Activated CD4-positive, alpha-beta T cell treated with anti-CD3 and anti-CD28 coated beads, Interleukin-2, amount 10 ng/mL, durations not matched to agents 24 days and 14 days (primary cell): ENCODE data around the gene GBGT1. TPM values are rescaled to one million over a fixed set of nuclear protein-coding genes. Genes with fewer than 3 reads are reported as not detected.
"Not testable (repeated sequence)": the region's sequence is repeated elsewhere in the genome, so short reads cannot be mapped to it uniquely, and the experiment has no call there.

Experiments
- DNase-seq: peaks from one replicate; pipeline ENCODE4 v3.0.0; 2022
- H3K27ac Mint-ChIP-seq: one replicate; pipeline ENCODE4 v1.8.0; 2022; ENCODE audit warnings: mild to moderate bottlenecking, mixed read lengths
- H3K27me3 Mint-ChIP-seq: one replicate; pipeline ENCODE4 v1.8.0; 2022; ENCODE audit warnings: mixed read lengths
- H3K36me3 Mint-ChIP-seq: one replicate; pipeline ENCODE4 v1.8.0; 2022; ENCODE audit warnings: low read depth, mild to moderate bottlenecking, mixed read lengths
- H3K4me1 Mint-ChIP-seq: one replicate; pipeline ENCODE4 v1.8.0; 2021; ENCODE audit warnings: mixed read lengths
- H3K4me3 Mint-ChIP-seq: one replicate; pipeline ENCODE4 v1.8.0; 2022; ENCODE audit warnings: mild to moderate bottlenecking, moderate library complexity, mixed read lengths
- H3K9me3 Mint-ChIP-seq: one replicate; pipeline ENCODE4 v1.8.0; 2021; ENCODE audit warnings: mixed read lengths
- intact Hi-C: fragments of 100-400 bp; cut with micrococcal nuclease; formaldehyde crosslinking; loops from one replicate; pipeline ENCODE4 v1.15.1; 2023
- total RNA-seq: library from RNA; stranded (reverse); gene quantifications from 2 replicates; pipeline ENCODE4 v1.2.3, GENCODE V29; 2022

GBGT1 gene
- total RNA-seq, 1 donor from 2014 or later = 8.2 TPM

GRCh38 chr9:133186736-133187135, 23.0 kb upstream of the GBGT1 start:
- no peak overlapping the region for H3K27ac Mint-ChIP-seq
- H3K36me3 Mint-ChIP-seq = no peaks in the 10 kb centered on the region
- H3K27me3 Mint-ChIP-seq = peaks cover 47% of the 10 kb centered on the region
- no peak overlapping the region for H3K4me3 Mint-ChIP-seq
- no peak for DNase-seq
- peaks cover 20% of the 10 kb centered on the region for H3K4me1 Mint-ChIP-seq
- no peaks in the 10 kb centered on the region for H3K9me3 Mint-ChIP-seq
- intact Hi-C loops = loop anchor here (1.0 to 10.0 kb wide), 5 partner anchors 88 to 548 kb away; partner anchors contain the start of genes ABO and SARDH

DNA sequence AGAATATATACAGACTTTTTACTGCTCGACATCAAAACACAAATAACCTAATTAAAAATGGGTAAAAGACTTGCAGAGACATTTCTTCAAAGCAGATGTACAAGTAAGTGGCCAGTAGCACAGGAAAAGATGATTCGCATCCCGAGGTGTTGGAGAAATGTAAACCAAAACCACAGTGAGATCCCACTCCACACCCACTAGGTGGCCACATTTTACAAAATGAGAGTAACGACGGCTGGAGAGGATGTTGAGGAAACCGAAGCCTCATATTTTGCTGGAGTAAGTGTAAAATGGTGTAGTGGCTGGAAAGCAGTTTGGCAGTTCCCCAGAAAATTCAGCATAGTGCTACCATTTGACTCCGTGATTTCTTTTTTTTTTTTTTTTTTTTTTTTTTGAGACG, 21.3 kb upstream of the GBGT1 start:
- H3K36me3 Mint-ChIP-seq = no peaks in the 10 kb centered on the region
- H3K27ac Mint-ChIP-seq = peak overlapping the region; percentile 75
- H3K4me3 Mint-ChIP-seq = peak overlapping the region; percentile 16
- peak; percentile 86 for DNase-seq
- H3K27me3 Mint-ChIP-seq = peaks cover 53% of the 10 kb centered on the region
- peaks cover 20% of the 10 kb centered on the region for H3K4me1 Mint-ChIP-seq
- H3K9me3 Mint-ChIP-seq = no peaks in the 10 kb centered on the region
- intact Hi-C loops = loop anchor here (2.0 to 10.0 kb wide), 5 partner anchors 90 to 550 kb away; partner anchors contain the start of genes ABO, SARDH and SURF6

DNA sequence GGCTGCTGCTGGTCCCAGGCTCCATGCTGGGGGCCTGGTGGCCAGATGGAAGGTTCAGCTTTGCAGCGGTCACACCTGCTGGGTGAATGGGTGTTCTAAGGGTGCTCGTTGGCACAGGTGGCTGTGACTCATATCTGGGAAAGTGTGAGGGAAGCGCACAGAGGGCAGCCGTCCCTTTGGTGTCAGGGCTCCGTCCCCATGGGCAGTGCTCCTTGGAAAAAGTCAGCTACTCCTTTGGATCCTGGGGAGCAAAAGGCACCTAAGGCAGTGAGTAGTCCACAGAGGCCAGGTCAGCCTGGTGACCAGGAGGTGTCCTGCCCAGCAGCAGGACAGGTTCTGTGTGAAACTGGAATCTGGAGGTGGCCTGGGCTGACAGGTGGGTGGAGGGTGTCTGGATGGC, 18.4 kb upstream of the GBGT1 start:
- intact Hi-C loops = loop anchor here (10.0 kb wide), 2 partner anchors 93 to 553 kb away; partner anchors contain the start of genes ABO and SARDH
- no peak overlapping the region for H3K27ac Mint-ChIP-seq

GRCh38 chr9:133181561-133181960, 17.8 kb upstream of the GBGT1 start:
- Mint-ChIP-seq H3K9me3 (no peaks in the 10 kb centered on the region), H3K27me3 (peaks cover 45% of the 10 kb centered on the region), H3K4me1 (peaks cover 20% of the 10 kb centered on the region), H3K27ac (no peak overlapping the region), H3K36me3 (no peaks in the 10 kb centered on the region), H3K4me3 (no peak overlapping the region)
- DNase-seq = no peak
- intact Hi-C loops = loop anchor here (10.0 kb wide), 2 partner anchors 93 to 553 kb away; partner anchors contain the start of genes ABO and SARDH

More for the DNA sequence above, 18.4 kb upstream of the GBGT1 start:
- no peak for DNase-seq
- Mint-ChIP-seq H3K36me3 (no peaks in the 10 kb centered on the region), H3K4me1 (peaks cover 20% of the 10 kb centered on the region), H3K4me3 (no peak overlapping the region), H3K27me3 (peaks cover 48% of the 10 kb centered on the region), H3K9me3 (no peaks in the 10 kb centered on the region)

GRCh38 chr9:133180953-133181352, 17.2 kb upstream of the GBGT1 start:
- H3K4me3 Mint-ChIP-seq = no peak overlapping the region
- H3K36me3 Mint-ChIP-seq = no peaks in the 10 kb centered on the region
- no peak overlapping the region for H3K27ac Mint-ChIP-seq
- H3K4me1 Mint-ChIP-seq = peaks cover 18% of the 10 kb centered on the region
- DNase-seq = no peak
- intact Hi-C loops = loop anchor here (10.0 kb wide), 2 partner anchors 94 to 554 kb away; partner anchors contain the start of genes ABO and SARDH
- no peaks in the 10 kb centered on the region for H3K9me3 Mint-ChIP-seq
- peaks cover 45% of the 10 kb centered on the region for H3K27me3 Mint-ChIP-seq

DNA sequence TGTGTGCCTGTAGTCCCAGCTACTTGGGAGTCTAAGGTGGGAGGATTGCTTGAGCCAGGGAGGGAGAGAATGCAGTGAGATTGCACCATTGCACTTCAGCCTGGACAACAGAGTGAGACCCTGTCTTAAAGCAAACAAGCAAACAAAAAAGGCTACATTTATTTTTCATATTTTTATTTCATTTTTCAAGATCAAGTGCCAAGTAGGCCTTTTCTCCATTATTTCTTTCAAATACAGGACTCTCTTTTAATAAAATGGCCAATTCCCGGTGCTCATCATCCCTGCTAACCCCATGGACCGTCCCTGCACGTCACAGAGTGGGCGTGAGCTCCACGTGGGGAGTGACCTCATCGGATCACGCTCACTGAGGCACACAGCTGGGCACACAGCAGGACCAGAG, 9.3 kb upstream of the GBGT1 start:
- no peak for DNase-seq
- Mint-ChIP-seq H3K36me3 (no peaks in the 10 kb centered on the region), H3K4me3 (no peak overlapping the region), H3K27ac (no peak overlapping the region), H3K4me1 (no peaks in the 10 kb centered on the region), H3K27me3 (peaks cover 19% of the 10 kb centered on the region), H3K9me3 (no peaks in the 10 kb centered on the region)
- intact Hi-C loops = no loop called here

- Mint-ChIP-seq H3K36me3 (no peaks in the 10 kb centered on the region), H3K27ac (no peak overlapping the region), H3K4me1 (no peaks in the 10 kb centered on the region), H3K4me3 (no peak overlapping the region), H3K27me3 (peaks cover 11% of the 10 kb centered on the region), H3K9me3 (no peaks in the 10 kb centered on the region)
- DNase-seq = no peak
- intact Hi-C loops = no loop called here
Observed at GRCh38 chr9:133171161-133171961, 7.6 kb upstream of the GBGT1 start.

DNA sequence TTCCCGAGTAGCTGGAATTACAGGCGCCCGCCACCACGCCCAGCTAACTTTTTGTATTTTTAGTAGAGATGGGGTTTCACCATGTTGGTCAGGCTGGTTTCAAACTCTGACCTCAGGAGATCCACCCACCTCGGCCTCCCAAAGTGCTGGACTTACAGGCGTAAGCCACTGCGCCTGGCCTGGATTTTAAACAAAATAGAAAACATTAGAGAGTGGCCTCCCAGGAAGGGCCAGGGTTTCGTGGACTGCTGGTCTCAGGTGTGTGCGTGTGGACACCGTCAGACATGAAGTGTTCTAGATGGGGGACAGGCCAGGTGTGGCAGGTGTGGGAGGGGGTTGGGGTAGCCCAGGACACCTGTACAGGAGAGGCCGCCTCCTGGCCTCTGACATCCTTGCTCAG, 7.0 kb upstream of the GBGT1 start:
- Mint-ChIP-seq H3K9me3 (no peaks in the 10 kb centered on the region), H3K27me3 (peaks cover 7% of the 10 kb centered on the region), H3K4me3 (no peak overlapping the region), H3K36me3 (no peaks in the 10 kb centered on the region), H3K4me1 (no peaks in the 10 kb centered on the region), H3K27ac (no peak overlapping the region)
- intact Hi-C loops = no loop called here
- no peak for DNase-seq

DNA sequence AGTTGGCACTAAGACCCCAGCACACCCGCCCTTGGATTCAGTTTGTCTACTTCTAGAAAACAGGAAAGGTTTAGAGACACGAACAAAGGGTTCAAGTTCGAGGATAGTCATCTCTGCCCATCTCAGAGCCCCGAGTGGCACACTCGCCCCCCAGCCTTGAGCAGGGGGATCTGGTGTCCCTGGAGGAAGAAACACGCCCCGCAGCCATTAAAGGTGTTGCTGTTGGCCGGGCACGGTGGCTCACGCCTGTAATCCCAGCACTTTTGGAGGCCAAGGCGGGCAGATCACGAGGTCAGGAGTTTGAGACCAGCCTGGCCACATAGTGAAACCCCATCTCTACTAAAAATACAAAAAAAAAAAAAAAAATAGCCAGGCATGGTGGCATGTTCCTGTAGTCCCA, 6.0 kb upstream of the GBGT1 start:
- DNase-seq, H3K27me3 Mint-ChIP-seq, H3K36me3 Mint-ChIP-seq, H3K4me1 Mint-ChIP-seq, H3K4me3 Mint-ChIP-seq, H3K9me3 Mint-ChIP-seq, H3K27ac Mint-ChIP-seq, intact Hi-C loops: not testable (repeated sequence)

GRCh38 chr9:133169102-133169501, 5.4 kb upstream of the GBGT1 start:
- Mint-ChIP-seq H3K36me3 (no peaks in the 10 kb centered on the region), H3K4me3 (no peak overlapping the region), H3K27me3 (peaks cover 4% of the 10 kb centered on the region), H3K9me3 (no peaks in the 10 kb centered on the region), H3K27ac (no peak overlapping the region), H3K4me1 (no peaks in the 10 kb centered on the region)
- intact Hi-C loops = no loop called here
- DNase-seq = no peak

DNA sequence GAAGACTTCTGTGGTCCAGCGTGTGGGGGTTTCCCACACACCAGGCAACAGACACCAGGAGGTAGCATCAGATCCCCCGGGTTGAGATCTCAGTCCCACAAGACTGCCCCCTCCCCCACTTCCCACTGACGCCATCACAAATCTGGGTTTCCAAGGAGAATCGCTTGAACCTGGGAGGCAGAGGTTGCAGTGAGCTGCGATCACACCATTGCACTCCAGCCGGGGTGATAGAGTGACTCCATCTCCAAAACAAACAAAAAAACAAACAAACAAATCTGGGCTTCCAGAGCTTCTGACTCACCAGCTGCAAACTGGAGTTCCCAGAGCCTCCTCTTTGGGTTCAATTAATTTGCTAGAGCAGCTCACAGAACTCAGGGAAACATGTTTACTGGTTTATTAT, 4.7 kb upstream of the GBGT1 start:
- Mint-ChIP-seq H3K27ac (no peak overlapping the region), H3K27me3 (peaks cover 2% of the 10 kb centered on the region), H3K4me3 (no peak overlapping the region), H3K9me3 (no peaks in the 10 kb centered on the region), H3K36me3 (no peaks in the 10 kb centered on the region), H3K4me1 (peaks cover 2% of the 10 kb centered on the region)
- intact Hi-C loops = no loop called here
- DNase-seq = no peak

- Mint-ChIP-seq H3K27me3 (peaks cover 2% of the 10 kb centered on the region), H3K9me3 (no peaks in the 10 kb centered on the region), H3K36me3 (no peaks in the 10 kb centered on the region), H3K4me1 (peaks cover 2% of the 10 kb centered on the region), H3K4me3 (no peak overlapping the region), H3K27ac (no peak overlapping the region)
- no peak for DNase-seq
- intact Hi-C loops = no loop called here
Observed at GRCh38 chr9:133167769-133168168, 4.1 kb upstream of the GBGT1 start.

DNA sequence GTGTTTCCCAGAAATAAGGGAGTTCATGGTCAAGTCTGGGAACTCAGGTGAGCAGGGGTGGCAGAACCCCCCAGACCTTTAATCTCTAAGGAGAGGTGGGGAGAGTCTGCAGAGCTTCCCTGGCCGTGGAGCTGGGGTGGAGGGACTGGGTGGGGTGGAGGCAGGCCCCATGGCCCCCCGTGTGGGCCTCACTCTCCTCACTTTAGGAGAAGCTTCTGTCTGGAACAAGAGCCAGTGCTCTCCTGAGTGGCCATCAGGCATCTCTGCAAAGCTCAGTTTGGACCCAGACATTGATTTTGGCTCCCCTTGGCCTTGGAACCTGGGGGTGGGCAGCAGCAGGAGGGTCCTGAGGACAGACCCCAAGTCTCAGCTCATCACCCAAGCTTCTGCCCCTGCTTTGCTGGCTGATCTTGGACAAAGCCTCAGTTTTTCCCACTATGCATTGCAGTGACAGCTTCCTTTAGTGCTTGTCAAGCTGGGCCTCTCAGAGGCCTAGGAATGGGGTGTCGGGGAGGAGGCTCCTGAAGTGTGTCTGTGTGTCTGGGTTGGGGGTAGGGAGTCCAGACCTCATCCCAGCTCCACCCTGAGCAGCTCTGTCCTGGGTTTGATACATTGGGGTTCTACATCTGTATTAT, 3.5 kb upstream of the GBGT1 start:
- intact Hi-C loops = no loop called here
- no peak overlapping the region for H3K4me3 Mint-ChIP-seq
- no peaks in the 10 kb centered on the region for H3K36me3 Mint-ChIP-seq
- no peak for DNase-seq
- no peak overlapping the region for H3K27ac Mint-ChIP-seq
- H3K9me3 Mint-ChIP-seq = no peaks in the 10 kb centered on the region
- H3K27me3 Mint-ChIP-seq = peaks cover 4% of the 10 kb centered on the region
- H3K4me1 Mint-ChIP-seq = peaks cover 2% of the 10 kb centered on the region

GRCh38 chr9:133166392-133166791, 2.7 kb upstream of the GBGT1 start:
- Mint-ChIP-seq H3K27ac (no peak overlapping the region), H3K4me1 (peaks cover 2% of the 10 kb centered on the region), H3K36me3 (no peaks in the 10 kb centered on the region), H3K4me3 (no peak overlapping the region), H3K9me3 (no peaks in the 10 kb centered on the region), H3K27me3 (peaks cover 4% of the 10 kb centered on the region)
- DNase-seq = no peak
- intact Hi-C loops = no loop called here
